Activated CD8-positive, alpha-beta memory T cell treated with anti-CD3 and anti-CD28 coated beads for 1 hour (primary cell): ENCODE results near the gene RNF150.

Experiments
- DNase-seq, 2 donors: peaks; one replicate each; pipeline ENCODE4 v3.0.0-alpha.2; 2020; ENCODE audit warnings: low read depth in 1 of 2; ENCODE audit errors: extremely low read depth in 1 of 2

The RNF150 gene

DNA sequence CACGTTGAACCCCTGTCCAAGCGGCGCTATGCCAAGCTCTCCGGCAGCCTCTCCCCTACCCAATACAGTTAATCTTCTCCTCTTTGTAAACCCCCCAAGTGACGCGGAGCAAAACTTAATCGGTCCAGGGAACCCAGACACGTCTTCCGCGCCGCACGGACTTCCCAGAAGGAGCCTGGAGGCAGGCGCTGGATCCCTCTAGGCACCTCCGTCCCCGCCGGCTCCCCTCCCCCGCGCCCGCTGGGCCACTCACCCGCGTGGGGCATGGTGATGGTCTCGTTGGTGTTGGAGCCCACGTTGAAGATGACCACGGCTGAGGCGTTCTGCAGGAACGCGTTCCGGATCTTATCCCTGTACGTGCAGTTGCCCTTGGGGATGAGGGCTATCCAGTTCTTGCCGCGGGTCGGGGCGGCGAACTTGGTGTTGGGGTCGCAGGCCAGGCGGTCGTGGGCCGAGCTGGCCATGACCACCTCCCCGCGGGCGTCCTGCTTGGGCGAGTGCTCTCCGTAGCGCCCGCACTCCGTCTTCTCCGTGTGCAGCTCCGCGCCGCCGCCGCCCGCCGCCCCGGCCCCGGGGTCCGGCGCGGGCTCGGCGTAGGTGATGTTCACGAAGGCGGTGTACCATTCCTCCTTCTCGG, 1.1 kb downstream of the RNF150 start:
- DNase-seq: no peak

DNA sequence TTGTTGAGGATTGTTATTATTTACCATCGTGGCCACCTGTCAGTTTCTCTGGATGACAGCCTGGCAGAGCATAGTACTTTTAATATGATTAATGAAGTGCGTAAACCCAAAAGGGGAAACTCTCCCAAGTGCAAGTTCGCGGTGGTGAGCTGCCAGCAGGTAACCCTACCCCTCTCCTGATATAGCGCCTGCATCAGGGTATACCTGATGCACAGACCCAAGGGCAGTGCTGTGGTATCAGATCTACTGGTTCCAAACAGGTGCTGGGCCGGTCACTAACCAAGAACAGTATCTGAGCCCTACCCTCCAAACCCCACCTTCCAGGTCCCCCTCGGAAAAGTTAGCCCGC, 1.6 kb downstream of the RNF150 start:
- no peak for DNase-seq

DNA sequence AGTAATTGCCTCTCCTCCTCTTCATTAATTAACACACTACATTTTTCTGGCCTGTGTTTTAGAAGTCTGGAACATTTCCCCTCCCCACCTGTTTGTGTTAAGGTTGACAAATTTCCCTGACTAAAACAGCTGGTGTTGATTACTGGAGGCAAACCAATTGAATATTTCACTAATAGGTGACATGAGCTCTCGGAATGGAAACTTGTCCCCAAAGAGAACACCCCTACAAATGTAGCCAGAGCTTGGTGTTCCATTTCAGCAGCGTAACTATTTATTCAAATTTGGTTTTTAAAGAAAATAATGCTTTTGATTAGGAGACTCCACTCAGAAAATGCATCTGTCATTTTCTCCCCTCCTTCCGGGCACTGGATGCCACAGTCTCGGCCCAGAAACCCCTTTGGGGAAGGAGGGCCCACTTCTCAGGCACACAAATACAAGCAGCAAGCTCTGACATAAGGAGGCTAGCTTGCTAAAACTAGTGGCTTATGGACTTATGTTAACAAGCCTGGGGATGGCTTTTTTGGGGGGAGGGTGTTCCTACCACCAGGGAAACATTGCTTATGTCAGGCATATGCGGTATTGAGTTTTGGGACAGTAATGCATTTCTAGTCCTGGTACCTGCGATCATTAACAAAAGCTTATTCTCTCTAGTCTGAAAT, 2.2 kb downstream of the RNF150 start:
- DNase-seq: no peak

DNA sequence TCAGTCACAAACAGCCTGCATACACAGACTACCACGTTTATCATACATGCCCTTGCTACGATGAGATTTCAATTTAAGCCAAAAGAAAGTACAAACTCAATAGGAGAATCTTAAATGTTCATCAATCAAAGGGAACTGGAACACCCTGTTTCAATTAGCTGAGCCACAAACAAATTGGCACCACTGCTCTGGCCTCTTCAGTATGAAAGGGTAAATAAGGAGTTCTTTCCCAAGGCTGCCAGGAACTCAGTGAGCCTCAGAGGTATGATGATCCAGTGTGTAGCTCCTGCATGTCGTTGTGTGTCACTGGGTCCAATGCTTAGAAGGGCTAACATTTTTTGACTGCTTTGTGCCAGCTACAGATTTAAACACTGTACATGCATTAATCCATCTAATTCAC, 5.4 kb downstream of the RNF150 start:
- DNase-seq: no peak

DNA sequence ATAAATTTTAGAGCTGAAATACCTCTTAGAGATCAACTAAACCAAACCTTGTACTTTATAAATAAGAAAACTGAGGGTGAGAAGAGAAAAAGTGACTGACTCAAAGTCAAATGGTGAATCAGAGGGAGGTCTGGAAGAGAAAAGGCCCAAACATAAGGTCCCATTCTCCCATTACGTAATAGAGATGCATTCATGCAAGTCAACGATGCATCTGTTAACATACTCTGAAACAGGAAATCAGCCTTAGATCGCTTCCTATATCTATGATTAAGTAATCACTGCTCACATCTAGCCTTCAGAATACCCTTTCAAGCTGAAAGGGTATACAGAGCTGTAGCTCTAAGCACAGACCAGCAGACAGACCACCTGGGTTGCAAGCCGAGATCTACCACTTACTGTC, 6.5 kb downstream of the RNF150 start:
- no peak for DNase-seq

DNA sequence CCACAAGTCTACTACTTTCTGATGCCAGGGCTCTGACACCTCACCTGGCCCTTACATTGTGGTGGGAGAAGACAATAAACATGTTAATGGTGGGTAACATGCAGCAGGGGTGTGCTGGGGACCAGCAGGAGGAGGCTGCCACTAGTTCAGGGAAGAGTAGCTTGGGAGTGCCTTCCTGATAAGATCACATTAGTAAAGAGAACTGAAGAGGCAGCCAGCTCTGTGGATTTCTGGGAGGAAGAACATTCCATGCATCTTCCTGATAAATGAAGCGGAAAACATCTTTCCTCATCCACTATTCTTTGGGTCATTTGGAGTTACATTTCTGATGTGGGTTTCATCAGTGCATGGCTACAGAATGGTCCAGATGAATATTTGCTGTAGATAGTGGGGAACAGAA, 9.0 kb downstream of the RNF150 start:
- no peak for DNase-seq

DNA sequence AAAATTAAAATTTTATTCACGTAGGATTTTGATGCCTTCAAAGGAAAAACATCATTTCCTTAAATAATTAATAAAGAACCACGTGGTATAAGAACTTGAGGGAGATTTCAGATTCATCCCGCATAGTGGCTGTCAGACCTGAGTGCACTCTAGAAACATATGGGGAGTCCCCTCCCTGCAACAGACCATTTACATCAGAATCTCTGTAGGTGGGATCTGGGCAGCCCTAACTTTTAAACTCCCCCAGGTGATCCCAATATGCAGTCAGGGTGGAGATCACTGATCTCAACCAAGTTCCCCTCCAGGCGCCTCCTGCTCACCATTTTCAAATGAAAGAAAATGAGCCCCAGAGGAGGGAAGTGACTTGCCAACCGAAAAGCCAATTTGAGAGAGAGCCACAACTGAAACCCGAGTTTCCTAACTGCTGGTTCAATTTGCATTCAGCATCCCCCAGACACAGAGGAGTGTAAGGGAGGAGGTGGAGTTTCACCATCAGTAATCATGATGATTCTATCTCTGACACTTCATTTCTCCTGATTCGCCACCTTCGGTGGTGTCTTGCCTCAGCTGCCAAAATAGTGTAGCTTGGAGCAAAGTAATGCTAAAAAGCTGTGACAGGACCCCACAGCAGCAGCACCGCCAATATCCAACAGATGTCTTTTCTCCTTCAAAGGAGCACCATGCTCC, 11.4 kb downstream of the RNF150 start:
- no peak for DNase-seq

DNA sequence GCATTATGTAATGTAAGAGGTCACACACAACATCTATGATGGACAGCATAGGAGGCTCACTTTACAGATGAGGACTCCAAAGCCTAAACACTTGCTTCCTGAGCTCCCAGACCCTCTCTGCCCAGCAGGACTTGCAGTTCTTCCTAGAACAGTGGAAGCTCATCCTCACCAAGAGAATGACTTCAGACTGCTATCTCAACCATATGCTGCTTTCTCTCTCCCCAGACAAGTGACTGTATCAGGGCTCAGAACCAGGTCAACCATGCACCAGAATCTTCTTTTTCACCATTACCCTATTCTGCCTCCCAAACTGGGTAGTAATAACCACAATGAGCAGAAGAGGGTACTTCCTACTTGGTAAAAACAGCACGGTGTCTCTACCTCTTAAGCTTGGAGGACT, 12.2 kb downstream of the RNF150 start:
- DNase-seq: no peak

DNA sequence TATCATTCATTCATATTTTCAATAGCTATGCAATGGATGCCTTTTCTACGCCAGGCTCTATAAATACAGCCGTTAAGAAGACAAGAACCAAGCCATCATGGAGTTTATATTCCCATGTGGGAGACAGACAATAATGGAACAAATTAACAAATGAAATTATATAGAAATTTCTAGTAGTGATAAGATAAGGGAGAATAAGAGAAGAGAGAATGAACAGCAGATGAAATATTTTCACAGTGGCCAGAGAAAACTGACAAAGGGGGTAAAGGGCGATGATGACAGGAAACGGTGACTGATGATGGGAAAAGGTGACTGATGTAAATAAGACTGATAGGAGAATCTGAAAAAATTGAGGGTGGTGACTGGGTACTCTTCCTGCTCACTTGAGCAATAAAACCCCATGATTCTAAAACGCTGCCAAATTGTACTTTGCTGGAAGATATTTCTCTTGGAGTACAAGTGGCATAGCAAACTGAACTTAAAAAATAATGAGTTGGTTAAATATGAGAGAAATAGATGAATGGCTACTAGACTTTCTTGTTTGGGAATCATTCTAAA, 13.2 kb downstream of the RNF150 start:
- DNase-seq: no peak

DNA sequence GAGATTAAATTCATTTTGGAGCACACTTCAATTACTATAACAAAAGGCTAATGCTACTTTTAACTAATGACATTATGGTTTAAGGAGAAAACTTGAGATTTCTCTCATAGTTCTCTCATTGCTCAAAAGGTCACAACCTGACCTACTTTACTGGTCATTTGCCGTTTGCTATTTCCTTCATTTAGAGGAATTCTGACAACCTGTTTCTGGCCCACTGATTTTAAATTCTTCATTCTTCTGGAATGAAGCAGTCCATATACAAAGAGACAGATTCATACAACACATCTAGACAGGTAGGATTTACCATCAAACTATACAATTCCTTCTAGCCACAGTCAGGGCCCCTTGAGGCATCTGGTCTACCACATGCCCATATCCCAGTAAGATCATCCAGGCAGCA, 14.2 kb downstream of the RNF150 start:
- no peak for DNase-seq

DNA sequence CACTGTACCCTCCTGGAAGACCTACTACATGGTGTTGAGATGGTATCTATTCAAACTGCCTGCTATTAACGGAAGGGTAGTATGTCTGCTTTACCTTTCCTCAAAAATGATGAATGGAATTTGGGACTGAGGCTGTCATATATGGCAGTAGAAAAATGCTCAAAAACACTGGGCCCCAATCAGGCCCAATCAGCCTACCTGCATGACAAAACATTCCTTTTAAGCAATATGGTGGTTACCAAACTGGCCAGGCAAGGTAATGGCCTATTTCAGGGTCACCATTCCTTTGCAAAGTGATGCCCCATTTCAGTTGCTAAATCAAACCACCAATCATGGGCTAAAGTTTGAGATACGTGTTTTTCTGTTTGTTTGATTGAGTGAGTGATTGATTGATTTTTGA, 14.9 kb downstream of the RNF150 start:
- no peak for DNase-seq

DNA sequence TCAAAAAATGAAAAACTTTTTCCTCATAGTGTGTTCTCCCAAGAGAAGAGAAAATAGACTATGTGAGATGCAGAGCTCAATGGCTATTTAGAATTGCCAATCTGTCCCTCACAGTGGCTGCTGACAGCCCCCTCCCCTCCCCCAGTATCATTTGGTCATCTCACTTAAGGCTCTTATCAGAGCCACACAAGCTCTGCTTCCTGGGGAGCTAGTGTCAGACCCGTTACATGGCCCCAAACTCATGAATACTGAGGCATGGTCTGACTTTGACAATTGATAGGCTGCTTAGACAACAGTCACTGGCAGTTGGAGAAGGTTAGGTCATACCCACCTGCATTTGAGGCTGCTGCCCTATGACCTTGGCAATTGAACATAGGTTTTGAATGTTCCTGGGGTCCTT, 15.3 kb downstream of the RNF150 start:
- no peak for DNase-seq

DNA sequence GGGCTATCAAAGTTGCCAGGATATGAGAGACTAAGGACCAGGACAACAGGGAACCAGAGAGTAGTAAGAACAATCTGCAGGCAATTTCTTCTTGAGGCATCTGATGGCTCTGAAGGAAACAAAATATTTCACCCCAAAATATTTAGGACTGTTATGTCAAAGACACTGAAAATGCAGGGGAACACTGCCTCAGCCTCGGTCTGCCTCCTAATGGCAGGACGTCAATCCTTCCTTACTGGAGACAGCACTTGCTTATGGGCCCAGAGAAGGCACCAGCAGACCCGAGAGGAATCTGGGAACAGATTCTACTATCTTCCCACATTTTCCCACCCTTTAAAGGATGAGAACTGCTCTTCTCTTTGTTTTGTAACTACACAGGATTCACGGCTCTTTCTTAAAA, 23.3 kb downstream of the RNF150 start:
- DNase-seq: no peak

DNA sequence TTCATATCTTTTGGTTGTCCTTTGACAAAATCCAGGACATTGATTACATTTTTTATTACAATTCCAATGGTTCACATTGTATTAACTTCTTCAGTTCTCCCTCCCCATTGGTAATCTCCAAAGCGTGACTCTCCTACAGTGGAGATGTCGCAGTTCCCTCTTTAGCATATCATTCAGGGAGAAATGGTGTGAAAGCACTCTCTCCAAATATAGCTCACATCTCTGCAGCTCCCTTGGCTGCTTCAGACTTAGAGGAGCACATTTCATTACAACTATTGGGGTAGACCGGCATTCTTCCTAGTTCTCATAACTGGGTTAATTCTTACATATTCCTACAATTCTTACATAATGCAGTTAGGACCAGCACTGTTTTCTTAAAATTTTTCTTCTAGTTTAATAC, 25.3 kb downstream of the RNF150 start:
- DNase-seq: no peak

DNA sequence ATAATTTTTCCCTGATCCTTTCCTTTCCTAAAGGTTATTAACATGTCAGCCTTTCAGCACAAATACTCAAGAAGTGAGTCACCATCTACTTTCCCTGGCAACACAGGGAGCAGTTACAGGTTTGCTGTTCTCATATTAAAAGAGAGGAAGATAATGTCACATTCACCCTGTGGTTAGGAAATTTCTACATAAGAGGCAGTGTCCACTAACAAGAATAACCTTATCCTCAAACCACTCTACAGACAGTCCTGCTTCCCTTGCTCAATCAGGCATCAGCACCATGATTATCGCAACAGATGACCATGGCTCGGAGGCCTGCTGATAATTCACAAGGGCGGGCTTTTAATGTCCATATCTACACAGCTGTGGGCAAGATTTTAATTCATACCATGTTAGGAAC, 30.9 kb downstream of the RNF150 start:
- no peak for DNase-seq

DNA sequence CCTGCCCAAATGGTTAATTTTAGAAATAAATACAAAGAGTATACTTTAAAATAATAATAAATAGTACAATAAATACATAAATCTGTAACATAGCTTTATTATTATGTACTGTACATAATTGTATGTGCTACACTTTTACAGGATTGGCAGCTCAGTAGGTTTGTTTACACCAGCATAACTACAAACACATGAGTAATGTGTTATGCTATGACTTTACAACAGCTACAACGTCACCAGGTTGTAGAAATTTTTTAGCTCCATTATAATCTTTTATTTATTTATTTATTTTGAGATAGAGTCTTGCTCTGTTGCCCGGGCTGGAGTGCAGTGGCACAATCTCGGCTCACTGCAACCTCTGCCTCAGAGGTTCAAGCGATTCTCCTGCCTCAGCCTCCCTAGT, 31.8 kb downstream of the RNF150 start:
- no peak for DNase-seq

DNA sequence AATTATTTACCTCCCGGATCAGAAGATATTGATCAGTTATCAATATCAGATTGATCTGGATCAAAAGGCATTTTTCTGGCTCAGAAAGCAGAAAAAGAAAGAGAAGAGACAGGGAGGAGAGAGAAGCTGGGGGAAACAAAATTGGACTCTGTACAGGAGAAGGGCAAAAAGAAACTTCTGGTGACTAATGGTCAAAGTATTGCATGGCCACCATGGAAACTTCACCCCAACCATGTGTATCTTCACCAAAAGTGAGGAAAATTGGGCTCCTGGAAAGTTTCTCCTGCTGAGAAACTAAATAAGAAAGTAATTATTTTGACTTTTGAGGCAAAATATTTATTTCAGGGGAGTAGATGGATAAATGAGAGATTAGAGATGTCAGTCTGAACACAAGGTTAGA, 33.9 kb downstream of the RNF150 start:
- DNase-seq: no peak

DNA sequence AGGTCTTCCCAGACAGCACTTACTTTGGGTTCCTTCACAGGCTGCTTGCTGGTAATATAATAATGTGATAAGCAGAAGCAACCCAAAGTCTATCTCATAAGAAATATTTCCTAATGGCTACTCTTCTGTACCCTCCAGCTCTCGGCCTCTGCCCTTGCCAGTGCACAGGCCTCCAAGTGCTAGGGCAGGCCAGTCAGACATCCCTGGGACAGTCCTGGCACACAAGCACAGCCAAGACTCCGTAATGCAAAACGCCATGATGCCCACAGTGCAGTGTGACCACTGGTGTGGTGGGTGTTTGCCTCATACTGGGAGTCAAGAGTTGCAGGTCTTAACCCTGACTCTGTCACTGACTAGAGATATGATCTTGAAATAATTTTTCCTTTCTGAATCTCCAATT, 35.1 kb downstream of the RNF150 start:
- DNase-seq: no peak

DNA sequence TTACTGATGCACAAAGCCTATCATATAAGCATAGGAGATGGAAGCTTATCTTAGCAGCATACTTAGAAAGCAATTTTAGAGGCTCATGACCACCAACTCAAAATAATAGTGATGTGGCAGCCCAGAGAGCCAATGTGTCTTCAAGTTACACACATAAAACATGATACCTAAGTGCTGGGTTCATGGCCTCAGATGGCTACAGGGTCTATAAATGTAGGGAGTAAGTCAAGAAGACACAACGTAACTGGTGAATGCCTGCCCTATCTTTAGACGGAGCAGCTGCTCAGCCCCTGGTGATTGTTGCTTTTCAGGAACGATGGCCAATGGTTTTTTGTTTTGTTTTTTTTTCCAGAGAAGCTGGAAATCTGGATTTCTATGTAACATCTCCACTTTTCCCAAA, 42.8 kb downstream of the RNF150 start:
- no peak for DNase-seq

DNA sequence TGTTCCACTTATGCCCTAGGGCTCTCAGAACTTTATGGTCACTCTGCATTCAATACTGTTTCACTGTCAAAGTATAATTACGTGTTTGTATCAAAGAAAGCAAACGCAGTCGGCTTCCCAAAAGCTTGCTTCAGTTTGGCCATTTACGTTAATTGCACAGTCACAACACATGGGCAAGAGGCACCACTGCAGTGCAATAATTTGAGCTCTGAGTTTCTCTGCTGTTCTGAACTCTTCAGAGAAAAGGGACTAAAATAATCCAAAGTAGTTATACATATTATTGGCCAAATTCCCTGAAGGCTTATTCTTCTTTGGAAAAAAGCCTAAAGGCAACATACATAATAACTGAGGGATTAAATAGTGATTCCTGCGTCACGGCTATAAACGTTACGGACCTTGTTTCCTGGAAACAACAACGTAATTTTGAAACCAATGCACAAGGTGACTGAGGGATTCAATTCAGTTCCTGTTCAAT, 51.3 kb downstream of the RNF150 start:
- no peak for DNase-seq

DNA sequence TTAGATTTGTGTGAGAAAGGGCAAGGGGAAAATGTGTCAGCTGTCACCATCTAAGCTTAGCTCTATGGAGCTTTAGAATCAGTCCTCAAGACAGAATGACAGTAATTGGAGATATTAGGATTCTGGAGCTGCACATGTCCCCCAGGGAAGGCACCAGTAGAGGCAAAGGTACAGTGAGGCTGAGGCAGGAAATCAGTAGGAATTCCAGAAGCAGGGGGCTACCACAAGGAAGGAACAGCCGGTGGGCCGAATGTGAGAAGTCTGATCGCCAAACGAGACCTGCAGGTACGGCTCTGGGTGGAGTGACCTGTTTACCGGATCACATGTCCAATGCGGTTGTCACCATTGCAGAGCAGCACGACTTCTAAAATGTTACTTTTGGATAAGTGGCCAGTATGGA, 52.6 kb downstream of the RNF150 start:
- DNase-seq: no peak

DNA sequence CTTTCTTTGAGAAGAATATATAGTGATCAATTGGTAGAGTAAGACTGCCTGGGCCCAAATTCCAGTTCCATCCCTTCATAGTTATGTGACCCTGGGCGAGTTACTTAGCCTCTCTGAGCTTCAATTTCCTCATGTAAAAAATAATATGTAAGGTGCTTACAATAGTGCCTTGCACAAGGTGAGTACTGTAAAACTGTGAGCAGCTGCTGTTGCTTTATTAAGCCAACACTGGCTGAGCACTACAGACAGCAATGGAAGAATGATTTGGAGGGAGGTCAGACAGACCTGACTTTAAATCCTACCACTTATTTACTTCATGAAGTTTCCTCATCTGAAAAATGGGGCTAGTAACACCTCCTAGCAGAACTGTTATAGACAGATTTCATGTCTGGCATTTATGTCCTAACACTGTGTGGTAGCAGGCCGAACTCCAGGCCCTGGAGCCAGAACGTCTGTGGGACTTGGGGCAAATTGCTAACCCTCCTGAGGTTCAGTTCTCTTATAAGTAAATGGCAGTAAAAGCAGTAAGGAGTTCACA, 53.8 kb downstream of the RNF150 start:
- no peak for DNase-seq
